Heart left ventricle (tissue), 13 donors: ENCODE measurements around the gene ZER1.

Experiments used
- CTCF ChIP-seq, 12 donors: fragments of 200-600 bp; sonication (generic) in 4 of 12; IDR thresholded peaks; one replicate each; pipeline versions ENCODE4 v1.5.0 to v1.8.0; 2018 to 2022; ENCODE audit warnings: antibody characterized with exemption in 12 of 12, mild to moderate bottlenecking in 5 of 12
- POLR2A ChIP-seq, 2 donors: fragments of 450-650 bp; IDR thresholded peaks; one replicate each; pipeline ENCODE4 v1.6.1; 2017; ENCODE audit warnings: antibody characterized with exemption in 2 of 2, mild to moderate bottlenecking in 2 of 2, moderate library complexity in 2 of 2
- donor health status: ischemic (EF 13 %, LVEDD 7.1; RV severe dilation, severe dysfunction).
- donor health status: DM: no; HTN: yes; CAD: no.
- donor health status: DM: no; HTN: no; CAD: no.
- donor health status: ischemic (EF 25% LVEDD 6.9; RV normal size, moderate dysfunction).
- donor health status: ischemic (EF 25% LVEDD 5.7; RV mildly dilated, moderate dysfunction).
- donor health status: ischemic (EF 35%, LVEDD 5.7; RV mildly dilated, moderate dysfunction).
- donor health status: nonischemic (EF 11% LVEDD 7.7; RV severe dilation, severe dysfunction).
- donor health status: DM: yes; HTN: yes; CAD: no.
- donor health status: PGD.
- donor health status: ischemic (EF 29% LVEDD 5.4; RV normal size, mild dysfunction).
- donor health status: nonischemic (EF 23%, LVEDD 6.1; RV moderate dilation, normal function).

- TF ChIP-seq CTCF (IDR thresholded peaks at IDR 0.05) (no peak), POLR2A (IDR thresholded peaks at IDR 0.05) (no peak)
These were observed 28.3 kb upstream of the ZER1 start for GRCh38 chr9:128800061-128800460.
